Fibroblast of lung (primary cell): ENCODE data around the gene RPE.

Experiments
- CTCF ChIP-seq, 2 donors: IDR thresholded peaks in 1 of 2; conservative IDR thresholded peaks in 1 of 2; 1 replicate in 1 of 2; 2 replicates in 1 of 2; pipeline ENCODE4 v1.5.1; 2011 to 2012; ENCODE audit warnings: low read length in 2 of 2, control low read depth in 1 of 2, inconsistent platforms in 1 of 2, low read depth in 1 of 2, mild to moderate bottlenecking in 1 of 2
- EZH2 ChIP-seq: IDR thresholded peaks from 2 replicates; pipeline ENCODE4 v1.5.1; 2012; ENCODE audit warnings: low read length, control low read depth, mild to moderate bottlenecking; ENCODE audit errors: missing control alignments

GRCh38 chr2:209976698-209977385 lies 25.6 kb upstream of the RPE start:
- TF ChIP-seq CTCF (conservative IDR thresholded peaks at IDR 0.05 in 1 of 2, IDR thresholded peaks at IDR 0.05 in 1 of 2; ENCODE audit: low read depth in 1 of 2, low read length in 2 of 2) (no peak), EZH2 (no peak)
